Right lobe of liver (tissue), 4 donors: ENCODE data around the gene PTH2.

Experiments
- CTCF ChIP-seq, 4 donors: fragments of 200-600 bp in 3 of 4; fragments of 450-650 bp in 1 of 4; IDR thresholded peaks; one replicate each; pipeline versions ENCODE4 v1.5.1 to v1.8.0; 2016 to 2022; ENCODE audit warnings: antibody characterized with exemption in 4 of 4, mild to moderate bottlenecking in 2 of 4
- POLR2A ChIP-seq: fragments of 450-650 bp; IDR thresholded peaks from one replicate; pipeline ENCODE4 v1.6.1; 2017; ENCODE audit warnings: antibody characterized with exemption, mild to moderate bottlenecking
- donor health status: DM: no; HTN: no; CAD: no.
- donor health status: DM: no; HTN: no; CAD: no.
- donor health status: DM: no; HTN: yes; CAD: no.

DNA sequence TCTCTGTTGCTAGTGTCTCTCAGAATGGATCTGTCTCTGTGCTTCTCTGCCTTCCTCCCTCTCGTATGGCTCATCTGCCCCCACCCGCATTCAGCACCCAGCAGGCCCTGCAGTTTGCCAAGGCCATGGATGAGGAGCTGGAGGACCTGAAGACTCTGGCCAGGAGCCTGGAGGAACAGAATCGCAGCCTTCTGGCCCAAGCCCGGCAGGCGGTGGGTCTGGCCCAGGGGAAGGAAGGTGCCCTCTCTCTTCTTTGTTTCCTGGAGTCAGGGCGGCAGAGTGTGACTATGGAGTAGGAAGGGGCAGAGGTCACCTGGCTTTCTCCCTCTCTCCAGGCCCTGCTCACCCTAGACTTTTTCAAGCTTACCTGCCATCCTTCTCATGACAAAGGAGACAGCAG, 24.3 kb downstream of the PTH2 start:
- no peak for TF ChIP-seq POLR2A
- no peak for TF ChIP-seq CTCF (IDR thresholded peaks at IDR 0.05)
